SK-N-SH treated with all-trans-retinoic acid at 6 μM for 48 hours (cell line): ENCODE data around the gene NFASC.

Source experiments
- ARNTL ChIP-seq: fragments of 450-650 bp; formaldehyde crosslinking; IDR thresholded peaks from 2 replicates; pipeline ENCODE4 v1.5.0; 2020; ENCODE audit warnings: low read depth, mild to moderate bottlenecking, moderate library complexity, borderline replicate concordance
- RARB ChIP-seq: fragments of 250-450 bp; sonication (Bioruptor Pico); IDR thresholded peaks from 2 replicates; pipeline ENCODE4 v1.8.0; 2021; ENCODE audit warnings: mild to moderate bottlenecking, moderate library complexity
- SNAI2 ChIP-seq: fragments of 250-450 bp; sonication (Bioruptor Pico); IDR thresholded peaks from 2 replicates; pipeline ENCODE4 v1.5.0; 2020; ENCODE audit warnings: mild to moderate bottlenecking, moderate library complexity
- ZC3H10 ChIP-seq: fragments of 250-450 bp; sonication (Bioruptor Pico); IDR thresholded peaks from 2 replicates; pipeline ENCODE4 v1.5.1; 2021; ENCODE audit warnings: mild to moderate bottlenecking, moderate library complexity
- ZFP3 ChIP-seq: fragments of 250-450 bp; sonication (Bioruptor Pico); IDR thresholded peaks from 2 replicates; pipeline ENCODE4 v1.5.0; 2020; ENCODE audit warnings: mild to moderate bottlenecking, moderate library complexity
- ZFP30 ChIP-seq: fragments of 450-650 bp; formaldehyde crosslinking; IDR thresholded peaks from 2 replicates; pipeline ENCODE4 v1.5.0; 2022; ENCODE audit warnings: mild to moderate bottlenecking, moderate library complexity
- ZNF565 ChIP-seq: fragments of 450-650 bp; formaldehyde crosslinking; conservative IDR thresholded peaks from 2 replicates; pipeline ENCODE4 v1.5.0; 2020; ENCODE audit warnings: low read depth, mild to moderate bottlenecking, moderate library complexity
- ZNF70 ChIP-seq: fragments of 450-650 bp; formaldehyde crosslinking; IDR thresholded peaks from 2 replicates; pipeline ENCODE4 v1.5.0; 2020; ENCODE audit warnings: mild to moderate bottlenecking, moderate library complexity
- ZNF8 ChIP-seq: fragments of 450-650 bp; formaldehyde crosslinking; IDR thresholded peaks from 2 replicates; pipeline ENCODE4 v1.5.0; 2020; ENCODE audit warnings: mild to moderate bottlenecking, moderate library complexity
- TF ChIP-seq, protein P1 (sequence below): fragments of 250-450 bp; sonication (Bioruptor Pico); IDR thresholded peaks from 2 replicates; pipeline ENCODE4 v1.8.0; 2020; ENCODE audit warnings: mild to moderate bottlenecking, moderate library complexity, borderline replicate concordance
- TF ChIP-seq, protein P2 (sequence below): fragments of 250-450 bp; sonication (Bioruptor Pico); IDR thresholded peaks from 2 replicates; pipeline ENCODE4 v1.5.1; 2020; ENCODE audit warnings: low read depth, mild to moderate bottlenecking, moderate library complexity

DNA sequence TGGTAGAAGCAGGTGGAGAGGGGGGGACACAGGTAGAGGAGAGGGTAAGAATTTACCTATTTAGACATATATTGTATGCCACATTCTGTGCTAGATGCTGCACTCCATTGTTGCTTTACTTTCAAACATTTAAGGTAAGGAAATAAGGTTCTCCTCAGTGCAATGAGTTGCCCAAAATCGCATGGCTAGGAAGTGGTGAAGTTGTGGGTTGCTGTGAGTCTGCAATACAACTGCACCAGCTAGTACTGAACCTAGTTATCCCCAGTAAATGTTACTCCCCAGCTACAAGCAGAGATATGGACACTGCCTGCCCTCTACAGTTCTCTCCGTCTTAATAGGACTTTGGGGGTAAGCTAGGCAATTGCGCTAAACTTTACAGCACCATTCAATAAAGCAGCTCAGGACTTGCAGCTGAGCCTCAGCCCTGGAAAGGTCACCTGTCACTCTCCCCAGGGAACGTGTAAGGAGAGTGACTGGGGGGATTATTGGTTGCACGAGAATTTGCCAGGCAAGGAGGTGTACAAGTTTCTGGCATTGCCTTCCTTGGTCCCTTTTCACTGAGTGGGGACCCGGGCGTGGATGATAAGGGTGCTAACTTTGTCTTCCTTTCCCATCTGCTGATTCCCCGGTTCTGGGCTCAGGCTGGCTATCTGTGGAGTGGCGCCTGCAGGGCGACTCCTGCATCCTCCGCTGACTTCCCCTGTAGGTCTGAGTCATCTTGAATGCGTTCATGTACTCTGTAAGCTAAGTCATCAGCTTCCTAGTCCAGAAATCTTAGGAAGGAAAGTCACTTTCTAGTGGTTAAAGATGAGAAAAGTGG is 101.1 kb downstream of the NFASC start:
- TF ChIP-seq ZNF70 (CRISPR knock-in tag) (no peak), ARNTL (CRISPR knock-in tag) (no peak), ZC3H10 (CRISPR knock-in tag) (no peak), ZFP30 (CRISPR knock-in tag) (no peak), SNAI2 (CRISPR knock-in tag) (no peak), ZFP3 (CRISPR knock-in tag) (no peak), RARB (CRISPR knock-in tag) (no peak), ZNF565 (CRISPR knock-in tag) (no peak), ZNF8 (CRISPR knock-in tag) (no peak)
- TF ChIP-seq, protein P1, sequence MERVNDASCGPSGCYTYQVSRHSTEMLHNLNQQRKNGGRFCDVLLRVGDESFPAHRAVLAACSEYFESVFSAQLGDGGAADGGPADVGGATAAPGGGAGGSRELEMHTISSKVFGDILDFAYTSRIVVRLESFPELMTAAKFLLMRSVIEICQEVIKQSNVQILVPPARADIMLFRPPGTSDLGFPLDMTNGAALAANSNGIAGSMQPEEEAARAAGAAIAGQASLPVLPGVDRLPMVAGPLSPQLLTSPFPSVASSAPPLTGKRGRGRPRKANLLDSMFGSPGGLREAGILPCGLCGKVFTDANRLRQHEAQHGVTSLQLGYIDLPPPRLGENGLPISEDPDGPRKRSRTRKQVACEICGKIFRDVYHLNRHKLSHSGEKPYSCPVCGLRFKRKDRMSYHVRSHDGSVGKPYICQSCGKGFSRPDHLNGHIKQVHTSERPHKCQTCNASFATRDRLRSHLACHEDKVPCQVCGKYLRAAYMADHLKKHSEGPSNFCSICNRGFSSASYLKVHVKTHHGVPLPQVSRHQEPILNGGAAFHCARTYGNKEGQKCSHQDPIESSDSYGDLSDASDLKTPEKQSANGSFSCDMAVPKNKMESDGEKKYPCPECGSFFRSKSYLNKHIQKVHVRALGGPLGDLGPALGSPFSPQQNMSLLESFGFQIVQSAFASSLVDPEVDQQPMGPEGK (CRISPR knock-in tag), result no peak
- TF ChIP-seq, protein P2, sequence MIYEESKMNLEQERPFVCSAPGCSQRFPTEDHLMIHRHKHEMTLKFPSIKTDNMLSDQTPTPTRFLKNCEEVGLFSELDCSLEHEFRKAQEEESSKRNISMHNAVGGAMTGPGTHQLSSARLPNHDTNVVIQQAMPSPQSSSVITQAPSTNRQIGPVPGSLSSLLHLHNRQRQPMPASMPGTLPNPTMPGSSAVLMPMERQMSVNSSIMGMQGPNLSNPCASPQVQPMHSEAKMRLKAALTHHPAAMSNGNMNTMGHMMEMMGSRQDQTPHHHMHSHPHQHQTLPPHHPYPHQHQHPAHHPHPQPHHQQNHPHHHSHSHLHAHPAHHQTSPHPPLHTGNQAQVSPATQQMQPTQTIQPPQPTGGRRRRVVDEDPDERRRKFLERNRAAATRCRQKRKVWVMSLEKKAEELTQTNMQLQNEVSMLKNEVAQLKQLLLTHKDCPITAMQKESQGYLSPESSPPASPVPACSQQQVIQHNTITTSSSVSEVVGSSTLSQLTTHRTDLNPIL, result no peak
